Measurements from ENCODE around the gene SLC6A12. TPM values are rescaled to one million over a fixed set of nuclear protein-coding genes. Genes with fewer than 3 reads are reported as not detected.

Gene SLC6A12
- polyA plus RNA-seq, 1 experiment: 0.12 TPM

DNA sequence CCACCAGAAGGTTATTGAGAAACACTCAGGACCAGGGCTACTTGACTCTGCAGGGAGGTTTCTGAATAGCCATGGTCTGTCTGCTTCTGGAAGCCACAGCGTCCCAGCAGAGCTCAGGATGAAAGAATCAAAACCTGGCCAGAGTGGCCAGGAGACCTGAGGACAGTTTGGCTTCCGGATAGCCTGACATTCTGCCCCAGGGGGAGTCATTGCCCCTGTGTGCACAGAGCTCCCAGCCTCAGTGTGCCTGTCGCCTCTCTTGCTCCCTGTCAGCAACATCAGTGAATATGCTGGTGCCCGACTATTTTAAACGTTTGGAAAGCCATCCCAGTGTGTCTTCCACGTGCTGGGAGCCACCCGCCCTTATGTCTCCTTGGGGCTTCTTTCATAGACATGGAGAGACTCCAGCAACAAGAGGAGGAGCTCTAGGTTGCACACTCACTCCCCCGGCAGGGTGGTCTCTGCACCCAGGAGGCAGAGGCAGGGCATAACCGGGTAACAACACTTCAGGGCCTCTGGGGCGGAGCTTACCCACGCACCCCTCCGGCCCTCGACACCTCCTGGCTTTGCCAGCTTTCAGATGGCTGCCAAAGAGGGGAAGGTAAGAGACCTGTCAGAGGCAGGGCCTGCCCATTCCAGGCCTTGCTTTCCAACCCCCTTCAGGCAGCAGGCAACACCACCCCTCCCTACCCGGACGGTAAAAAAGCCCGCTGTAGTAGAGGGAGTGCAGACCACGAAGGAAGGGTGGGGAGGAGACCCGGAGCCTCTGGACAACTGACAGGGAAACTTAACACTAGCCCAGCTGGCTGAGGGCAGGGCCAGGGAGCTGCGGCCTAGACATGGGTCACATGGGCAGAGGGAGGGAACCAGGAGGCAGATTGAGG is 19.0 kb upstream of the SLC6A12 start:
- TF ChIP-seq, protein P1, sequence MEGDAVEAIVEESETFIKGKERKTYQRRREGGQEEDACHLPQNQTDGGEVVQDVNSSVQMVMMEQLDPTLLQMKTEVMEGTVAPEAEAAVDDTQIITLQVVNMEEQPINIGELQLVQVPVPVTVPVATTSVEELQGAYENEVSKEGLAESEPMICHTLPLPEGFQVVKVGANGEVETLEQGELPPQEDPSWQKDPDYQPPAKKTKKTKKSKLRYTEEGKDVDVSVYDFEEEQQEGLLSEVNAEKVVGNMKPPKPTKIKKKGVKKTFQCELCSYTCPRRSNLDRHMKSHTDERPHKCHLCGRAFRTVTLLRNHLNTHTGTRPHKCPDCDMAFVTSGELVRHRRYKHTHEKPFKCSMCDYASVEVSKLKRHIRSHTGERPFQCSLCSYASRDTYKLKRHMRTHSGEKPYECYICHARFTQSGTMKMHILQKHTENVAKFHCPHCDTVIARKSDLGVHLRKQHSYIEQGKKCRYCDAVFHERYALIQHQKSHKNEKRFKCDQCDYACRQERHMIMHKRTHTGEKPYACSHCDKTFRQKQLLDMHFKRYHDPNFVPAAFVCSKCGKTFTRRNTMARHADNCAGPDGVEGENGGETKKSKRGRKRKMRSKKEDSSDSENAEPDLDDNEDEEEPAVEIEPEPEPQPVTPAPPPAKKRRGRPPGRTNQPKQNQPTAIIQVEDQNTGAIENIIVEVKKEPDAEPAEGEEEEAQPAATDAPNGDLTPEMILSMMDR (IDR thresholded peaks at IDR 0.05; ENCODE audit: low read depth, low read length): no peak
- DNase-seq (ENCODE audit: low read depth, low spot score): no peak
- ChIA-PET CTCF (interaction anchor here (1.4 kb wide), 1 partner anchor 13 kb away, joined by 5 read pairs; no protein-coding TSS in a partner anchor), POLR2A (no interaction called here)
- H3K9me3 ChIP-seq (ENCODE audit: control insufficient read depth, insufficient read depth, low read length): peaks cover 16% of the 10 kb centered on the region
- H3K27me3 ChIP-seq (ENCODE audit: control insufficient read depth, insufficient read depth, low read length): peaks cover 36% of the 10 kb centered on the region
- no peak overlapping the region for H3K4me3 ChIP-seq (ENCODE audit: low read depth, low read length)
- no peak overlapping the region for H3K27ac ChIP-seq (ENCODE audit: low read depth, low read length)

DNA sequence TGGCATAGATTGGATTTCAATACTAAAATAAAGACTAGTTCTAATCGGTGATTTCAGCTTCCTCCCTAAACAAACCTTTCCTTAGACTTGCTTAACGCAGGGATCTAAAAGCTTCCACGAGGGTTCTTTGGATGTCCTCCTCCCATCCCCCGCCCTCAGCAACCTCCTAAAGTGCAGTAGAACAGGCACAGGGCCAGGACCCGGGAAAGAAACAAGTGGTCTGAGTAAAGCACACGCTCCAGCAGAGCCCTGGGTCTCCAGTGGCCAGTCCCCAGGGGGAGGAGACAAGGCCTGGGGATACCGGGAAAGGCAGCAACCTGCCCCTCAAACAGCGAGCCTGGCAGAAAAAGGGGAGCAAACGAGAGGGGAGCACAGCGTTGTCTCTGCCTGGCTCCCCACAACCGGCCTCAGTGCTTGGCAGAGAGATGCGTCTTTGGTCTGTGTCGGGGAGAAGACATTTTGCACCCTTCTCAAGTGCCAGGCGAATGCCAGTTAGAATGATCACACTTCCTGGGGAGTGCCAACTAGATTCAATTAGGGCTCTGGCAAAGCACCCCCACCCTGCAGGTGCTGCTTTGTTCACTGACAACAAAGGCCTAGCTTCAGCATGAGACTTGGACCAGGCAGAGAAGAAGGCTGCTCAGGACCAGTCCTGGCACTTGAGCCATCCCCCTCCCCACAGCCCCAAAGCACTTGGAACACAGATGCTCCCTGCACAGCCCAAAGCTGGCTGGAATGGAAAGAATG is 17.1 kb upstream of the SLC6A12 start:
- Histone ChIP-seq H3K4me3 (ENCODE audit: low read depth, low read length) (no peak overlapping the region), H3K27me3 (ENCODE audit: control insufficient read depth, insufficient read depth, low read length) (peaks cover 52% of the 10 kb centered on the region), H3K27ac (ENCODE audit: low read depth, low read length) (no peak overlapping the region), H3K9me3 (ENCODE audit: control insufficient read depth, insufficient read depth, low read length) (peaks cover 7% of the 10 kb centered on the region)
- POLR2A ChIA-PET: no interaction called here
- TF ChIP-seq, protein P1 (IDR thresholded peaks at IDR 0.05; ENCODE audit: low read depth, low read length): no peak
- CTCF ChIA-PET: interaction anchor here (1.4 to 2.3 kb wide), 2 partner anchors 11 kb away, joined by 5 to 10 read pairs; no protein-coding TSS in a partner anchor
- DNase-seq (ENCODE audit: low read depth, low spot score): no peak

DNA sequence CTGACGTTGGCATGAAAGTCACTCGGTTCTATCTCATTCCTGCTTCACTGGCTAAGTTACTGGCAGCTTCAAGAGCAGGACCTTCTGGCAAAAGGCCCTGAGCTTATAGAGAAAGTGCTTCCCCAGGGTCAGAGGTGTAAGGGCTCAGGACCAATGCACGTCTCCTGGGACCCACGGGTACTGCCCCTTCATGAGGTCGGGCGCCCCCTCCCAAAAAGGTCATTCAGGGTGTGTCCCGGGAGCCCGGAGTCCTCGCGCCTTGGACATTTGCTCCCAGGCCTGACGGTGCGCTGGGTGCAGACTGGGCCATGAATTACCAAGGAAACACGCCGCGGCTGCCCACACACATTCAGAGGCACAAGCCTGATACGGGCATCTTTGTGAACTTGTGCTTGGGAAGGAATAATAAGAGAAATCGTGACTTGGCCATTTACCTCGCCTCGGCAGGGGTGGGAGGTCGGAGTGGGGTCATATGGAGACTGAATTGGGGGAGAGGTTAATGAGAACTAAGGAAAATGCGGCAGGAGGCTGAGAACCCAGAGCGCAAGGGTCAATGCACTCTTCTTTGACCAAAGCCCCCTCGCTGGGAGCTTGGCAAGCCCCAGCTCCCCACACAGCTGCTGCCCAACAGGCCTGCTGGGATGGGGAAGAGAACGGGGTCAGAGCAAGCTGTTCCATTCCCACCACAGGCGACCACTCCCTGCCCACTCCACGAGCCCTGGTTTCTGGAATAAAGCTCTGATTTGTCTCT is 15.7 kb upstream of the SLC6A12 start:
- CTCF ChIA-PET: interaction anchor here (2.3 kb wide), 1 partner anchor 10 kb away, joined by 10 read pairs; no protein-coding TSS in a partner anchor
- Histone ChIP-seq H3K9me3 (ENCODE audit: control insufficient read depth, insufficient read depth, low read length) (no peaks in the 10 kb centered on the region), H3K27ac (ENCODE audit: low read depth, low read length) (no peak overlapping the region), H3K27me3 (ENCODE audit: control insufficient read depth, insufficient read depth, low read length) (peaks cover 53% of the 10 kb centered on the region), H3K4me3 (ENCODE audit: low read depth, low read length) (no peak overlapping the region)
- DNase-seq (ENCODE audit: low read depth, low spot score): no peak
- POLR2A ChIA-PET: no interaction called here
- TF ChIP-seq, protein P1 (IDR thresholded peaks at IDR 0.05; ENCODE audit: low read depth, low read length): no peak

DNA sequence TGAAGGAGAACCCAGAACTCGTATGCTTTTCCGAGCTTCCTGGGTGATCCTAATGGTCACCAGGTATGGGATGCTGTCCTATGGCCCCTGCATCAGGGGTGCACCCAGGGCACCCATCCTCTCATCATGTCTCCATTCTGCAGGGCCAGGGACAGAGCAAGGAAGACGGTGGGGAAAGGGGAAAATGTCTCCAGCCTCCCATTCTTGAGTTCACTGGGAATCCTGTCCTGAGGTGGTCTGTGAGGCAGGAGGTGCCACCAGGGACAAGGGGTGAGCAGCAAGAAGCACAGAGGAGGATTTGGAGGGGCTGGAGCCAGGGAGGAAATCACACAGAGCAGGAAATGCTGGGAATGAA is 14.9 kb upstream of the SLC6A12 start:
- Histone ChIP-seq H3K27ac (ENCODE audit: low read depth, low read length) (no peak overlapping the region), H3K9me3 (ENCODE audit: control insufficient read depth, insufficient read depth, low read length) (no peaks in the 10 kb centered on the region), H3K27me3 (ENCODE audit: control insufficient read depth, insufficient read depth, low read length) (peaks cover 55% of the 10 kb centered on the region), H3K4me3 (ENCODE audit: low read depth, low read length) (no peak overlapping the region)
- POLR2A ChIA-PET: no interaction called here
- TF ChIP-seq, protein P1 (IDR thresholded peaks at IDR 0.05; ENCODE audit: low read depth, low read length): no peak
- CTCF ChIA-PET: interaction anchor here (2.3 kb wide), 1 partner anchor 9 kb away, joined by 10 read pairs; no protein-coding TSS in a partner anchor
- DNase-seq (ENCODE audit: low read depth, low spot score): no peak

Measured in AG04450 (cell line).